NOMO-1 treated with DMSO at 0.1 percent for 48 hours (cell line): ENCODE measurements around the gene GPR143.

ENCODE experiments used
- DNase-seq: peaks from one replicate; lab custom pipeline; 2025; ENCODE audit not compliant: unreplicated experiment; lab: John Stamatoyannopoulos, UW

The GPR143 gene

GRCh38 chrX:9676306-9676705 is 89.3 kb downstream of the GPR143 start:
- no peak for DNase-seq
